ENCODE results near the gene TCN2.
"Not testable (repeated sequence)": the region's sequence is repeated elsewhere in the genome, so short reads cannot be mapped to it uniquely, and the experiment has no call there.

TCN2 gene

DNA sequence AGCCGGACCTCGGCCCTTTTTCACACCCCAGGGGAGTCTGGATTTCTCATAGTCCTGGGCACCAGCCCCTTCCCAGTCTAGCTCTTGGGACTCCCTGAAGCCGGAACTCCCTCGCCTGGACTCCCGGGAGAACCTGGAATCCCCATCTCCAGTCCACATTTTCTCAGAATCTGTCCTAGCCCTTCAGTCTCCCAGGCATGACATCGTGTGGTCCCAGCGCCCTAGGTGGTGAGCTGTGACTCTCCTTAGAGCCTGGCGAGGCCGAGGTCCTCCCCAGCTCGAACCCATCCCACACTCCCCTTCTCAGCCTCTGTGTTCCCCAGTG, 61.4 kb downstream of the TCN2 start:
- TF ChIP-seq, protein P1, sequence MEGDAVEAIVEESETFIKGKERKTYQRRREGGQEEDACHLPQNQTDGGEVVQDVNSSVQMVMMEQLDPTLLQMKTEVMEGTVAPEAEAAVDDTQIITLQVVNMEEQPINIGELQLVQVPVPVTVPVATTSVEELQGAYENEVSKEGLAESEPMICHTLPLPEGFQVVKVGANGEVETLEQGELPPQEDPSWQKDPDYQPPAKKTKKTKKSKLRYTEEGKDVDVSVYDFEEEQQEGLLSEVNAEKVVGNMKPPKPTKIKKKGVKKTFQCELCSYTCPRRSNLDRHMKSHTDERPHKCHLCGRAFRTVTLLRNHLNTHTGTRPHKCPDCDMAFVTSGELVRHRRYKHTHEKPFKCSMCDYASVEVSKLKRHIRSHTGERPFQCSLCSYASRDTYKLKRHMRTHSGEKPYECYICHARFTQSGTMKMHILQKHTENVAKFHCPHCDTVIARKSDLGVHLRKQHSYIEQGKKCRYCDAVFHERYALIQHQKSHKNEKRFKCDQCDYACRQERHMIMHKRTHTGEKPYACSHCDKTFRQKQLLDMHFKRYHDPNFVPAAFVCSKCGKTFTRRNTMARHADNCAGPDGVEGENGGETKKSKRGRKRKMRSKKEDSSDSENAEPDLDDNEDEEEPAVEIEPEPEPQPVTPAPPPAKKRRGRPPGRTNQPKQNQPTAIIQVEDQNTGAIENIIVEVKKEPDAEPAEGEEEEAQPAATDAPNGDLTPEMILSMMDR (IDR thresholded peaks at IDR 0.05; ENCODE audit: low read depth, low read length, missing control alignments): no peak
- H3K4me3 ChIP-seq (ENCODE audit: low read depth, low read length): peak overlapping the region; percentile 62
- no peak for DNase-seq (ENCODE audit: low read depth)

DNA sequence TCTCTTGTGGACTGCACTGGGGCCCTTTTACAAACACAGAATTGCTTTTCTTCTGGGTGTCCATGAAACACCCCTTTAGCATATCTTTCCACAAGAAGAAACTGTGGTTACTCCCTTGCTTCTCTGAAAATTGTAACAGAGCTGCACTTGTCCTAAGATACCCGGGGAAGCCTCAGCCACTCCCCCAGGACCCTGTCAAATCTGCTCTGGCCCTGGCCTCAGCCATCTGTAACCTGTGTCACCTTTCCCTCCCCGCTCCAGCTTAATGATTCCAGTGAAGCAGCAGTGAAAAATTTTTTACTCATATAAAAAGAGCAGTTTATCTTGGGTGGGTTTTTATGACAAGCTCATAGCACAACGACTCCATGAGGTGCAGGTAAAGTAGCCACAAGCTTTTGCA, 64.1 kb downstream of the TCN2 start:
- TF ChIP-seq, protein P1 (IDR thresholded peaks at IDR 0.05; ENCODE audit: low read depth, low read length, missing control alignments): no peak
- no peak for DNase-seq (ENCODE audit: low read depth)
- no peak overlapping the region for H3K4me3 ChIP-seq (ENCODE audit: low read depth, low read length)

DNA sequence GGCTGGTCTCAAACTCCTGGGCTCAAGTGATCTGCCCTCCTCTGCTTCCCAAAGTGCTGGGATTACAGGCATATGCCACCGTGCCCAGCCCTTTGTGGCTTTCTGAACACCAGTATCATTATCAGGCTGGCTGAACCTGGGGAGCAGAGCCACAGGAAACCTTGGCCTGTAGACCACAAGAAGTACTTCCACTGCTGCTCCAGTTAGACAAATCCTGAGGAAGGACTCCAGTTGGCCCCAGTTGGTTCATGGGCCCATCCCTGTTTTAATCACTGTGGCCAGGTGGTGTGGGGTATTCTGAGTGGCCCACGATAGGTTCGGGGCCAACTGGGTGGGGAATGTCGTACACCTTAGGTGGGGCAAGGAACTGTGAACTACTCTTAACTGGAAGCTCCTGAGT, 66.2 kb downstream of the TCN2 start:
- no peak overlapping the region for H3K4me3 ChIP-seq (ENCODE audit: low read depth, low read length)
- TF ChIP-seq, protein P1 (IDR thresholded peaks at IDR 0.05; ENCODE audit: low read depth, low read length, missing control alignments): no peak
- DNase-seq (ENCODE audit: low read depth): no peak

DNA sequence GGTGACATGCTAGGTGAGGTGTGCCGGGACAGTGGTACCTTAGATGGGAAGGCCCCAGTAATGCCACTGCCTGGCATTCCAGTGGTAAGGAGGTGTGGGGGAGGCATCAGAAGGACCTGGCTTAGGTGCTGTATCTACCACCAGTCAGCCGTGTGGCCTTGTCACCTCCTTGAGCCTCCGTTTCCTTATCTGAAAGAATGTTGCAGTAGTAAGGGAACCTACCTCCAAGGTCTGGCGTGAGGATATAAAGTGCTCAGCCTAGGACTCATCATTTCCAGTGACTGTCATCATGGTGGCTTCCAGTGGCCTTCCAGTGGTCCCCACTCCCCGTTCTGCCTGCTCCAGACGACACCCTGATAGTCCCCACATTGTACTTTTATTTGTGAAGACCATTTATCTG, 67.5 kb downstream of the TCN2 start:
- TF ChIP-seq, protein P1 (IDR thresholded peaks at IDR 0.05; ENCODE audit: low read depth, low read length, missing control alignments): no peak
- no peak for DNase-seq (ENCODE audit: low read depth)

DNA sequence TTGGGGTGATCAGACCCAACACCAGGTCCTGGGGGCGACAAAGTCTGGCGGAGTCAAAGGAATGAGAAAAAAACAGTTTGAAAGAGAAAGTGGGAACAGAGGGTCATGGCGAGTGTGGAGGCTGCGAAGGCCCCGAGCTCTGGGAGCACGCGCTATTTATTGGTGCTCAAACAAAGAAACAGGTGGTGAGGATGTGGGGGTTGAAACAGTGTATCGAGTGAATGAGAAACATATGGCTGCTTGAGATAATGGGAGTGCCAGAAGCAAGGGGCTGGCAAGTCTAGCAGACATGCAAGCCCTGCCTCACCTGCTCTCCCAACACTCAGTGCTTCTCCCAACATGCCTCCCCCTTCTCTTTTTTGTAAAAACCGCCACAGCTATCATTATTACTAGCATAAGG, 68.5 kb downstream of the TCN2 start:
- TF ChIP-seq, protein P1 (IDR thresholded peaks at IDR 0.05; ENCODE audit: low read depth, low read length, missing control alignments): no peak
- DNase-seq (ENCODE audit: low read depth): no peak
- H3K4me3 ChIP-seq (ENCODE audit: low read depth, low read length): no peak overlapping the region

More for the DNA sequence above, 67.5 kb downstream of the TCN2 start:
- H3K4me3 ChIP-seq (ENCODE audit: low read depth, low read length): no peak overlapping the region

DNA sequence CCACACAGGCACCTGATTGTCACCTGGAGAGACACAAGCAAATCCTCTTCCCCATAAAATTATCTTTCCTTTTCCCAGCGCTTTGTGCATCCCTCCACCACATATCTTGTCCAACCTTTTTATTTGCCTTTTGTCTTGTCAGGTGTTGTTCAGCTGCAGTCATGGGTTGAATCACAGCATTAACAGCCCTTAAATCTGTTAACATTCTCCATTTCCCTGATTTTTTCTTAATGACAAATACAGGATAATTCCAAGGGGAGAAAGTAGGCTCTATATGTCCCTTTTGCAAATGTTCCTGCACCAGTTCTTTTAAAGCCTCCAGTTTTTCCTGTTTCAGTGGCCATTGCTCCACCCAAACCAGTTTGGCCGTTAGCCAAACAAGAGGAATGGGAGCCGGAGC, 69.6 kb downstream of the TCN2 start:
- not testable (repeated sequence) for DNase-seq (ENCODE audit: low read depth); H3K4me3 ChIP-seq (ENCODE audit: low read depth, low read length)
